HG03469 (cell line): Measurements from ENCODE around the gene MAP3K6.
A peak's percentile ranks its signal among the peaks of the same experiment; 100 is the strongest.

Experiments
- ATAC-seq: cut with Tn5 transposase; IDR thresholded peaks from one replicate; pipeline ENCODE4 v1.9.1; 2021; ENCODE audit warnings: mild to moderate bottlenecking, moderate library complexity, moderate number of reproducible peaks; ENCODE audit not compliant: unreplicated experiment

Gene MAP3K6

DNA sequence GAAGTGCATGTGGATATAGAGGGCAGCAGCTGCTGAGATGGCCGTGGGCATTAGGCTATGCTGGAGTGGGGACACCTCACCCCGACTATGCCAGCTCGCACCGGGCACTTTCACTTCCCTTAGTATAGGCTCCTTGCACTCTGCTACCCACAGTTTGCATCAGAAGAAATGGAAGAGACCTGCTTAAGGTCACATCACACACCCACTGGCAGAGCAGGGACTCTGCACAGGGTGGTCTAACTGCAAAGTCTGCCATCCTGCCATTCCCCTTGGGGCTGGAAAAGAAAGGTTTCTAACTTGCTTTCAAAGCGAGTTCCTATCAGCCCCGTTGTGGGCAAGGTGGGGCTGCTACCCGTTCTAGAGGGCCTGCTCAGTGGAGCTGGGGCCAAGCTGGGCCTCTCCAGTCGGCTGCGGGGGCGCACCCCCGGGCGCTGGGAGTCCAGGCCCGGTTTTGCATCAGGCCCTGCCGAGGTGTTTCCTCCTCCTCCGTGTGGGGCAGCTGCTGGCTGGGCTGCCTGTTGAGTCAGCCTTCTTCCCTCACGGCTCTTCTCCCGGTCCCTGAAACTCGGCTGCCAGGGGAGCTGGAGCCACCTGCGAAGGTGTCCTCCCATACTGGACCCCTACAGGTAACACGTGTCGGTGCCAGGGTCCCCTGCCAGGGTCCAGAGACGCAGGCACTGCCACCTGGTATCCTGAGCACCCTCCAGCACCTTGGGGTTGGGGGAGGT is 25.1 kb downstream of the MAP3K6 start, which contains the start of gene SYTL1:
TSS of gene SYTL1 (plus strand) at position 498 of the 728 bp plus-strand sequence. CDS start 3,313 bp downstream, outside the sequence.
- no peak for ATAC-seq

DNA sequence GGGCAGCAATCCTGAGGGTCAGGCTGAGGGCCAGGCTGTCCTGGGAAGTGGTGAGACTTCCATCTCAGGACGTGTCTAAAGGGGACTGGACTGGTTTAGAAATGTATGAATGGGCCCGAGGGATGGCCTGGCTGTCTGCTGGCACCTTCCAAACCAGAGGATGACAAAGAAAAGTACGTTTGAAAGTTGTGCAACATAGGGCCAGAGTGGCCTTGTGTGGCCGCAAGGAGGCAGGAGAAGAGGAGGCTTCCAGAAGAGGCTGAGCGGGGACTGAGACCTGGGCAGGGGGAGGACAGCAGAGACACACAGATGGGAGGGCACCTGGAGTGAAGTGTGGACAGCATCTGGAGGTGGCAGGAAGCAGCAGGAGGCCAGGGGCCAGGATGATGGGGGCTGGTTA is 27.5 kb downstream of the MAP3K6 start:
- no peak for ATAC-seq

DNA sequence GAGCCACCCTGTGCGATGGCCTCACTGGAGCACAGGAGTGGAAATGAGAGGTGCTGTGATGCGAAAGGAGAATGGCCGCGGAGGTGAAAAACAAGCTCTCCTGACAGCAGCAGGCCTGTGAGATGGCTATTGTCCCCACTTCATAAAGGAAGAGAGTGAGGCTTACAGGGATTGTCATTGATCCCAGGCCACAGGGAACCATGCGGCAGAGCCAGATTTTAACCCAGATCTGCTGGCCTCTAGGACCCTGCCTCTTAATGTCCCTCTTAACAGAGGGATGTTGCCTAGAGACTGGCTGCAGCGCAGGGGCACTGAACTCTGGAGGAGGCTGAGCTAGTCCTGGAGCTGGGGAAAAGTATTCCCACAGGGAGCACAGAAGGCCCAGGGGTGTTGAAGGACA is 28.0 kb downstream of the MAP3K6 start:
- no peak for ATAC-seq

DNA sequence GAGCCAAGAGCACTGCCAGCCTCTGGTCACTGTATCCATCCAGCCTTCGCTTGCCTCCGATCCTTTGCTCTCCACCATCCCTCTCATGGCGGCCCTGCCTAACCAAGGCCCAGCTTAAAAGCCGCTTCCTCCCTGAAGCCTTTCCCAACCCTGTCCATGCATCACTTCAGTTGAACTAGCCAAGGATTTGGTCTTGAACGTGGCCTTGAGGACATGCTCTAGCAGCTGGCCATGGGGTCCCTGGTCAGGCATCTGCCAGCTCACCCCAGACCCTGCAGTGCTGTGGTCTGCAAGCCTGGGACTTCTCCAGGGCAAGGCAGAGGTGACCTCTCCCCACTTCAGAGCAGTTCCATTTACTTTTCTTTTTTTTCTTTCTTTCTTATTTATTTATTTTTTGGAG is 30.0 kb downstream of the MAP3K6 start:
- ATAC-seq: no peak

DNA sequence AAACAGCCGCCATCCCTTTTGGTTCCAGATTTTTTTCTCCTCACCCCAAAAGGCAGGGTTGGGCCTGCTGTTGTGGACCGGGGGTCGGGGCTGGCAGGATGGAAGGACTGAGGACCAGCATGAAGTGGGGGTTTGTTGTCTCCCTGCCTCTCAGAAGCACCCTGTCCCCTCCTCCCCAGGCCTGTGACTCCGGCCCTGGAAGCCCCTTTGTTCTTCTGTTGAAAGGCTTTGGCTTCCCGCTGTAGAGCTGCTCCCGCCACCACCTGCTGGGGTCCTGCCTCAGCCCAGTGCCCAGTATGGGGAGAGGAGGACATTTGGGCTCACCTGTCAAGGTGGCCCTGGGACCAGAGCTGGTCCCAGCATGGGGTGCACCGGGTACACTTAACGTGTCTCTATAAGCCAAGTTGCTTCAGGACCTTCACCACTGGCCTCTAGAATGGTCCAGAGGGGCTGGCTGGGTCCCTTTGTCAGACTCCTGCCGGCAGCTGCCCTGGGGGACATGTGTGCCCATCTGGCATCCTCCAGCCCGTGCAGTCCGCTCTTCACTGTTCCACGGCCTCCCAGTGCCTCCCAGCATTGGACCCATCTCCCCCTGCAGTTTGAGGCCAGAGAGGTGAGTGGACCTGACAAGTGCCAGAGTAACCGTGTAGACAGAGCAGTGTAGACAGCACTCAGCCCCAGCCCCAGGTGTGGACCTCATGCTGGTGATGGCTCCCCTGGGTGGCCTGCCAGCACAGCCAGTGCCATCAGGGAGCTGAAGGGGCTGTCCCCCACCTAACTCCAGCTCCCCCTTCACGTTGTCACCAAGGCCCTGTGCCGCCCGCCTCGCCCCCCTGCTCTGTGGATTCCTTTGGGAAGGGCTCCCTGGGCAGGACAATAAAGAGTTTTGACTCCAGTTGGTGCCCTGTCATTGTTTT is 31.0 kb downstream of the MAP3K6 start:
- ATAC-seq: no peak

DNA sequence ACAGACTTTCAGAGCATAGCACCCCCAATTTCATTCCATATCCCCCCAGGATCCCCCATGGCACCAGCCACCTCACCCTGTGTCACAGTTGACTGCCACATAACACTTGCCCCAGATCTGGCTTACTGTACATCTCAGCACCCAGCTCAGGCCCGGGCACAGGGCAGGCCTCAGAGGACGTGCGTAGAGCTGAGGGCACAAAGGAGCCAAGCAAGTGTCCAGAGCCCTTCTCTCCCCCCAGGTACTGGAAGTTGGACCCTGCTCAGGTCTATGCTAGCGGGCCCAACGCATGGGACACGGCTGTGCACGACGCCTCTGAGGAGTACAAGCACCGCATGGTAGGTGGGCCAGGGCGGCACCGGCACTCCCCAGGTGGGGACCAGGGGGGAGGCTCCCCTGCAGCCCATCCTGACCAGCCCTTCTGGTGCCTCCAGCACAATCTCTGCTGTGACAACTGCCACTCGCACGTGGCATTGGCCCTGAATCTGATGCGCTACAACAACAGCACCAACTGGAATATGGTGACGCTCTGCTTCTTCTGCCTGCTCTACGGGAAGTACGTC is 33.0 kb downstream of the MAP3K6 start:
- ATAC-seq: no peak

DNA sequence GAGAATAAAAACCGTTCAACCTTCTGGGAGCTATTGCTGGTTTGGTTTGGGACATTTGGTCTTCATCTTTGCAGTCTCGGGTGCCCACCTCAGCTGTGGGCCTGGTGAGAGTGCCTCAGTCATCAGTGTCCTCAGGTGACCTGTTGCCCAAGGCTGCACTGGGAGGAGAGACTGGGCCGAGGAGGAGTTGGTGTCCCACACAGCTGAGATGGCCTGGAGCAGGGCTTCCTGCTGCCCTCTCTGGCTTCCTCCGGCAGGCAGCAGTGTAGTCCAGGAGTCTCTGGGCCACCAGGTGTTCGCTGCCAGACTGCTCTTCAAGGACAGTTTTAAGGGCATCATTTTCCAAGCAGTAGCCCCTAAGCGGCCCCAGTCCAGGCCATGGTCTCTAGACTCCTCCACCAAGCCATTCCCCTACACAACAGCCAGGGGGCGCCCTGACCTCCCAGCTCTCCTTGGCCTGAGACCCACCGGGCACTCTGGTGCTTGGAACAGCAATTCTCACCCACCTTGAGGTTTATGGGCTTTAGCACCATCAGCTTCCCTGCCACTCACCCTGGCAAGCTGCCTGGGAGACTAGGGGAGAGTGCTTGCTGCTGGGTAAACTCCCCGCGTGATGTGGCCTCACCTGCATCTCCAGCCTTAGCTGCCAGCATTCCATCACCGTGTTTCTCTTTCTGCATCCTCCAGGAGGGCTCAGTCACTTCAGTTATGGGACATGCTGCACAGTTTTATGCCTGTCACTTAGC is 34.1 kb downstream of the MAP3K6 start:
- ATAC-seq: no peak

DNA sequence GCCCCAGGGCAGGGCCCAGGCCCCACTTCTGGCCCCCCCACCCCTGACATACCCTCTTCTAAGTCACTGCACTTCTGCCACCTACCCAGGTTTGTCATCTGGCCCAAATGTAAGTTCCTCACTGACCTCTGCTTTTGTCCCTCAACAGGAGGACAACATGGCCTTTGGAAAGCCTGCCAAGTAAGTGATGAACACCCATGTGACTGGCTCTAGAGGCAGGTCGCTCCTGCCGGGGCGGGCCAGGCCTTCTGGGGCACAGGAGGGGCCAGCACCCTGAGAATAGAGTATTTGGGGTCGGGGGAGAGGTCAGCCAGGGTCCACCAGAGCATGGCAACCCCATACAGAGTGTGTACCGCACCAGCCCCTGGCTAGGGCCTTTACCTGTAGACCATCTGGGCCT is 34.8 kb downstream of the MAP3K6 start:
- ATAC-seq: no peak

DNA sequence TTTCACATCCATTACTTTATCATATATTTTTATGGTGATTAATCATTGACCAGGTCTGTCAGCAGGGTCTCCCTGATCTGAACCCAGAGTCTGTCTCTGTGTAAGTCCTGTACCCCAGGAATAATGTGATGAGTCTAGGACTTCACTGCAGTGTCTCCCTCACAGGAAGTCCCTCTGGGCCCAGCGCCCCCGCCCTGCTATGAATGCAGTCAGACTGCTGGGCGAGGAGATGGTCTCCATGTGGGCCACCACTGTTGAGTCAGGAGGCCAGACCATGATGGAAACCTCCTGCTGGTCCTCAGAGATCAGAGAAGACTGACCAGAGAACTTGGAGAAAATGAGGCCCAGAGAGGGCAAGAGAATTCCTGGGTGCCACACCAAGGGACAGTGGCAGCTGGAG is 35.3 kb downstream of the MAP3K6 start:
- ATAC-seq: no peak

DNA sequence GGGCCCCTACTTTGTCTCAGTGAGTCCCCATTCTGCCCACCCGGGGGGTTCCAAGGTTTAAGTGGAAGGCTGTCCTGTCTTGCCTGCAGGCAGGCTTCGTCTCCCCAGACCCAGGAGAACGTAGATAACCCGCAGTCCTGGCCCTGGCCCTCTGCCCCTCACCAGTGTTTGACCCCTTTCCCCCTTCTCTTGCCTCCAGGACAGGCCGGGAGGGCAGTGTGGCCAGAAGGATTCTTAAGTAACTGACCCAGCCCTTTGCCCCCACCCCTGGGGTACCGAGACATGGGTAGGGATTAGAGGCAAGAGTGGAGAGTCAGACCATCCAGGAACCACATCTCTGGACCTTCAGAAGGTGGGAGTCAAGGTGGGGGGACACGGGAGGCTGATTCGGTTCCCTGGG is 36.0 kb downstream of the MAP3K6 start:
- ATAC-seq: no peak

DNA sequence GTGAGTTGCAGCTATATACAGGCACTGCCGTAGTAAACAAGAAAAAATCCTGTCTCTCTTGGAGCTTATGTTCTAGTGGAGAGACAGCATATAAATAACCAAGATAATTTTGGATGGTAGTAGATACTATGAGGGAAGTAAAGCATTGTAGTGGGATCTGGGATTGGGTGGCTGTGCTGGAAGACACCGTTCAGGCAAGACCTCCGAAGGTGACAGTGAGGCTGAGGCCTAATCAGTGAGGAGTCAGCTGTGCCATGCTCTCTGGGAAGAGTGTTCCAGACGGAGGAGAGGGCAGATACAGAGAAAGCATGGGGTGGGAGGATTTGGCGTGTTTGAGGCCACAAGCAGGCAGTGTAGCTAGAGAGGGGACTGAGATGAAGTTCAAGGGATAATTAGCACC is 38.8 kb downstream of the MAP3K6 start:
- no peak for ATAC-seq

DNA sequence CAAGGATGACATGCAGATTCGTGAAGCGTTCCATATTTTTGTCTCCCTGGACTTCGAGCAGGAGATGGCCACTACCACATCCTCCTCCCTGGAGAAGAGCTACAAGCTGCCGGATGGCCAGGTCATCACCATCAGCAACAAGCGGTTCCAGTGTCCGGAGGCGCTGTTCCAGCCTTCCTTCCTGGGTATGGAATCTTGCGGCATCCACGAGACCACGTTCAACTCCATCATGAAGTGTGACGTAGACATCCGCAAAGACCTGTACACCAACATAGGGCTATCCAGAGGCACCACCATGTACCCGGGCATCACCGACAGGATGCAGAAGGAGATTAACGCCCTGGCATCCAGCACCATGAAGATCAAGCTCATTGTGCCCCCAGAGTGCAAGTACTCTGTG is 41.5 kb downstream of the MAP3K6 start:
- no peak for ATAC-seq

DNA sequence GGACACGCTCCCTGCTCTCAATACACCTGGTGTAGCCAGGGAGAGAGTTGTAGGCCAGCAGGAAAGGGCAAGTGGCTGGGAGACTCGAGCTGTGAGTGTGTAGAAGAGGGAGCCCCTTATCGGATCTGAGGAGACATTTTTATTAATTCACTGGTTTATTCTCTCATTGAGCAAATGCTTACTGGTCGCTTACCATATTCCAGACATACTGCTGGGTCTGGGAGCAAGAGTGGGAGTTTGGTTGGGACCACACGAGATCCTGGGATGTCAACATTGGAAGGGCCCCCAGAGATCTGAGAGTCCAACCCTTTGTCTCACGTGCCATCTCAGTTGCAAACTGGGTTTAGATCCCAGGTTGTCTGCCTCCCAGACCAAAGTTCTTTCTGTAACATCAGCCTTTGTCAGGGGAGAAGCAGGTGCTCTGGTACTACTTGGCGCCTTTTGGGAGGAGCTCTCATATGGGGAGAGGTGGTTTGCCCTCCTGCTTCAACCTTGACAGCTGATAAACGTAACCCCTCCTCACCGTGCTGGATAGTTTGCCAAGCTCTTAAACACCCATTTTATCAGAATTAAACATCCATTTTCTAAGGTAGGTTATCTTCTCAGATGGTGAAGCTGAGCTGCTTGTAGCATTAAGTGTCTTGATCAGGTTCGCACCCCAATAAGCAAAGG is 44.1 kb downstream of the MAP3K6 start:
- no peak for ATAC-seq

DNA sequence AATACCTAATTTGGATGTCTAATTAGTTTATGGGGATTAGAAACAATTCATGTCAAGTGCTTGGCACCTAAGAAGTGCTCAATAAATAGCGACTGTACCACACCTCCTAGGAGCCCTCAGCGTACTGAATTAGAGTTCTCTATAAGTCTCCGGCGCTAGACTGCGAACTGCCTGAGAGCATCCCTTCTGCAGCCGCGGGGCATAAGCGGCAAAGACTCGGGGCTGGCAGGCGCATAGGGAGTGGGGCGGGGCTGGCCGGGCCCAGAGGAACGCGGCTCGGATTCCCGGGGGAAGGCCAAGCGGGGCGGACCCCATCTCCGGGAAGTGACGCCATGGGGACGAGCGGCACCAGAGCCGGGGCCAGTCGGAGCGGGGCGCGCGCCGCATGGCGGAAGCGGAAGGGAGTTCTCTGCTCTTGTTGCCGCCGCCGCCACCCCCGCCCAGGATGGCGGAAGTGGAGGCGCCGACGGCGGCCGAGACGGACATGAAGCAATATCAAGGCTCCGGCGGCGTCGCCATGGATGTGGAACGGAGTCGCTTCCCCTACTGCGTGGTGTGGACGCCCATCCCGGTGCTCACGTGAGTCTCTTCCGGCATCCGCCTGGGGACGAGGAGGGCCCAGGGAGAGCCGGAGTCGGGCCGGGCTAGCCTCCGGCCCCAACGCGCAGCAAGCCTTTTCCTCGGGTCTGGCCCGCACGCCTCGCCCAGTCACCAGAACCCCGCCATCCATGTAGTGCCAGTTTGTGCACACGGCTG is 44.8 kb downstream of the MAP3K6 start, which contains the start of gene TMEM222:
TSS of gene TMEM222 (plus strand) at position 351 of the 756 bp plus-strand sequence. CDS start at position 386, 35 bp downstream.
- ATAC-seq: peak; percentile 73

DNA sequence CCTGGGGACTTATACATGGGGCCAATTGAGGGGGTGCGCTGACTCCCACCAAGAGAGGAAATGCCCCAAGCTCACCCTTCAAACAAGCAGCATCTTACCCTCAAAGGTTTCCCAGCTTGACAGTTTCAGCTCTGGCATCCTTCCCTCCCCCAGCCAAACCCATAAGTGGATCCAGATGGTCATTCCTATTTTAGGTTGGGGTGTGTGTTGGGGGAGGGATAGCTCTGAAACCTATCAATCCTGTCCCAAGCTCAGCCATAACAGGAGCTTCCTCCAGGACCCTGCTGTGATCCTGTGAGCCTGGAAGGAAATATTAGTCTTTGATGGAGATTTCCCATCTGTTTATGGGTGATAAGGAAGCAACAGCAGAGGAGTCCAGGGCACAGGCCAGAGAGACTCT is 48.2 kb downstream of the MAP3K6 start:
- ATAC-seq: no peak

DNA sequence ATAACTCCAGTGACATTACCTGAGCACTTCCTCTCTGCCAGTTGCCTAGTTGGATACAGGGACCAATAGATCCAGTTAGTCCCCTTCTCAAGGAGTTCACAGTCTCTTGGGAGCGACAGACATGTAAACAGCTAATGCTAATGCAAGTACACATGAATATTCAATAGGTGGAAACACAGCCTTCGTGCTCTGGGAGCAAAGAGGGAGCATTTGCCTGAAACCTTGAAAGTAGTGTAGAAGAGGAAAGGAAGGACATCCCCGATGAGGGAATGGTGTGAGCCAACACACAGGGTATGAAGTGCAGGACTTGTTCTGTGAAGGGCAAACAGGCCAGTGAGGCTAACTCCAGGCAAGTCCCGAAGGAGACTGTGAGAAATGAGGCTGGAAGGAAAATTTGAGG is 48.6 kb downstream of the MAP3K6 start:
- no peak for ATAC-seq

DNA sequence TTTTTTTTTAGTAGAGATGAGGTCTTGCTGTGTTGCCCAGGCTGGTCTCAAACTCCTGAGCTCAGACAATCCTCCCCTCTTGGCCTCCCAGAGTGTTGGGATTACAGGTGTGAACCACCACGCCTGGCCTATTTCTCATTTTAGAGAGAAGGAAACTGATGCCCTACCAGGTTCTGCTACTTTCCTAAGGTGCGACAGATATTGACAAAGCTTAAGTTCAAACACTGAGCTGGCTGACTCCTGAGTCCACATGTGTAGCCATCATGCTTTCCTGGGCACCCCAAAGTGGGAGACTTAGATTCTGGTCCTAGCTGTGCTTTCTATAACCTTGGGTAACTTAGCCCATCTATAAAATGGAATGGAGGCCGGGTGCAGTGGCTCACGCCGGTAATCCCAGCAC is 49.9 kb downstream of the MAP3K6 start:
- no peak for ATAC-seq

DNA sequence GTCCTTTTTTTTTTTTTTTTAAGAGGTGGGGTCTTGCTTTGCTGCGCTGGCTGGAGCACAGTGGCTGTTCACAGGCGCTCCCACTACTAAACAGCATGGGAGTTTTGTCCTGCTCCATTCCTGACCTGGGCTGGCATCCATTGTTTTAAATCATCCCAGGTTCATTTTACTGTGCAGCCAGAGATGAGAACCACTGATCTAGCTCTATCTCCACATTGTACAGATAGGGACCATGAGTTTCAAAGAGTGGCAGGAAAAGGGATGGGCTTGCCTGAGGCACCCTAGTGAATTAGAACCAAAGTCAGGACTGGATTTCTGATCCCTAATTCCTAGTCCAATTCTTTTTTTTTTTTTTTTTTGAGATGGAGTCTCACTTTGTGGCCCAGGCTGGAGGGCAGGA is 52.0 kb downstream of the MAP3K6 start:
- no peak for ATAC-seq

DNA sequence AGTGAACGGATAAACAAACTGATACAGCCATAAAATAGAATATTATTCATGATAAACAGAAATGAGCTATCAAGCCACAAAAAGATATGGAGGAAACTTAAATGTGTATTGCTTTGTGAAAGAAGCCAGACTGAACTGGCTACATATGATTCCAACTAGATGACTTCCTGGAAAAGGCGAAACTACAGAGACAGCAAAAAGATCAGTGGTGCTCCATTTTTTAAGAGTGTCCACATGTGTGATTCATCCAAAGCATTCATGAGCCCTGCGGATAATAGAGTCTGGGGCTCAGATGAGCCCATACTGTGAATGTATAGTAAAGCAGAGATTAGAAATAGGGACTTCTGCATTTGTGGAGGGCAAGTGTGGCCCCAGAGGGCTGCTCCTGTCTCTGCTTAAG is 52.6 kb downstream of the MAP3K6 start:
- no peak for ATAC-seq
